DND-41 (cell line): ENCODE measurements around the gene SIT1.

ENCODE experiments used
- CTCF ChIP-seq: IDR thresholded peaks from 2 replicates; pipeline ENCODE4 v1.5.1; 2012; ENCODE audit warnings: borderline replicate concordance, low read length, moderate library complexity, mild to moderate bottlenecking; ENCODE audit not compliant: poor library complexity, severe bottlenecking; ENCODE audit errors: extremely low read depth
- EZH2 ChIP-seq: IDR thresholded peaks from 3 replicates; pipeline ENCODE4 v1.6.1; 2012; ENCODE audit warnings: borderline replicate concordance, low read depth, mild to moderate bottlenecking, moderate library complexity, low read length, inconsistent platforms; ENCODE audit not compliant: severe bottlenecking

DNA sequence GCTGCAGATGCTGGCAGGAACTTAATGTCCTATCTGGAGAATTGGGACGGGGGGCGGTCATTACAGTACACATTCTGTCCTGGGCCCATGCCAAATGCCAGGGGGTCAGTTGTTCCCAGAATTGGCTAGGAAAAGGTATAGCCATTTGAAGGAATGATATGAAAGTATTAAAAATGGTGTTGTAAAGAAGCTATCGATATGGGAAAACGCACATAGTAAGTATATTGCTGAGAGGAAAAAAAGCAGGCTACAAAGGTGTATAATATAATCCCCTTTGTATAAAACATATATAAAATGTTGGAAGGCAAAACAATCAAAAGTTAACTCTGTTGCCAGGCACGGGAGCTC is 14.7 kb upstream of the SIT1 start:
- TF ChIP-seq CTCF = no peak
- TF ChIP-seq EZH2 = no peak
